DOHH2 (cell line): ENCODE data around the gene KIF5C.
A peak's percentile ranks its signal among the peaks of the same experiment; 100 is the strongest.

ENCODE experiments used
- H3F3A ChIP-seq: fragments of 200-600 bp; sonication (generic), shearing (Covaris generic); 2 replicates; pipeline ENCODE4 v1.6.0; 2016; ENCODE audit warnings: antibody characterized with exemption, mild to moderate bottlenecking; ENCODE audit not compliant: control insufficient read depth, insufficient read depth
- H3K27ac ChIP-seq: fragments of 200-600 bp; sonication (generic); 2 replicates; pipeline ENCODE4 v1.5.1; 2014; ENCODE audit warnings: low read depth, mild to moderate bottlenecking, low read length, moderate library complexity
- H3K27me3 ChIP-seq: fragments of 200-600 bp; sonication (generic); 2 replicates; pipeline ENCODE4 v1.6.1; 2014; ENCODE audit warnings: mild to moderate bottlenecking, low read length, mixed read lengths; ENCODE audit not compliant: control insufficient read depth
- H3K36me3 ChIP-seq: fragments of 200-600 bp; sonication (generic); 2 replicates; pipeline ENCODE4 v1.6.1; 2014; ENCODE audit warnings: mild to moderate bottlenecking, low read length, moderate library complexity, mixed read lengths; ENCODE audit not compliant: control insufficient read depth
- H3K4me1 ChIP-seq: fragments of 200-600 bp; sonication (generic); 2 replicates; pipeline ENCODE4 v1.6.1; 2014; ENCODE audit warnings: mild to moderate bottlenecking, low read length, mixed read lengths; ENCODE audit not compliant: control insufficient read depth
- H3K4me2 ChIP-seq: fragments of 200-600 bp; sonication (generic); 2 replicates; pipeline ENCODE4 v1.6.0; 2014; ENCODE audit warnings: mild to moderate bottlenecking, low read length, moderate library complexity
- H3K4me3 ChIP-seq: fragments of 200-600 bp; sonication (generic); 2 replicates; pipeline ENCODE4 v1.5.1; 2014; ENCODE audit warnings: mild to moderate bottlenecking, low read length, mixed read lengths
- H3K79me2 ChIP-seq: fragments of 200-600 bp; sonication (generic); 2 replicates; pipeline ENCODE4 v1.6.1; 2014; ENCODE audit warnings: mild to moderate bottlenecking, low read length, mixed read lengths; ENCODE audit not compliant: control insufficient read depth
- H3K9me2 ChIP-seq: fragments of 200-600 bp; sonication (generic); replicated peaks from 2 replicates; pipeline ENCODE4 v1.6.1; 2014; ENCODE audit warnings: mild to moderate bottlenecking, low read length, mixed read lengths; ENCODE audit not compliant: control insufficient read depth
- H3K9me3 ChIP-seq: fragments of 200-600 bp; sonication (generic); 2 replicates; pipeline ENCODE4 v1.6.1; 2014; ENCODE audit warnings: antibody characterized with exemption, low read length, mixed read lengths; ENCODE audit not compliant: control insufficient read depth, insufficient read depth
- H4K20me1 ChIP-seq: fragments of 200-600 bp; sonication (generic); 2 replicates; pipeline ENCODE4 v1.6.0; 2014; ENCODE audit warnings: low read depth, mild to moderate bottlenecking, antibody characterized with exemption, low read length, moderate library complexity; ENCODE audit not compliant: control insufficient read depth, insufficient read depth
- CTCF ChIP-seq: fragments of 200-600 bp; sonication (generic); IDR thresholded peaks from one replicate; pipeline ENCODE4 v1.5.1; 2014; ENCODE audit warnings: antibody characterized with exemption, mild to moderate bottlenecking, low read depth, low read length; ENCODE audit not compliant: poor library complexity, severe bottlenecking
- EZH2phosphoT487 ChIP-seq: fragments of 200-600 bp; sonication (generic); IDR thresholded peaks from 2 replicates; pipeline ENCODE4 v1.6.1; 2017; ENCODE audit warnings: borderline replicate concordance, mild to moderate bottlenecking, antibody characterized with exemption, low read length, moderate library complexity, mixed read lengths

KIF5C gene

GRCh38 chr2:148896136-148896535, 21.1 kb downstream of the KIF5C start:
- TF ChIP-seq CTCF: no peak
- TF ChIP-seq EZH2phosphoT487: no peak
- no peaks in the 10 kb centered on the region for H3F3A ChIP-seq
- H3K36me3 ChIP-seq: no peaks in the 10 kb centered on the region
- H3K9me3 ChIP-seq: peaks cover 7% of the 10 kb centered on the region; the same call in 1 of the 2 replicates
- no peak overlapping the region for H3K4me2 ChIP-seq
- H3K9me2 ChIP-seq: no peaks in the 10 kb centered on the region
- no peaks in the 10 kb centered on the region for H3K79me2 ChIP-seq
- no peaks in the 10 kb centered on the region for H3K27me3 ChIP-seq
- no peak overlapping the region for H3K4me3 ChIP-seq
- peaks cover 11% of the 10 kb centered on the region for H3K4me1 ChIP-seq
- no peak overlapping the region for H3K27ac ChIP-seq
- no peaks in the 10 kb centered on the region for H4K20me1 ChIP-seq

- Histone ChIP-seq H3K4me1 (peaks cover 17% of the 10 kb centered on the region), H3K36me3 (no peaks in the 10 kb centered on the region), H3K9me2 (no peaks in the 10 kb centered on the region), H3K9me3 (no peaks in the 10 kb centered on the region), H3K79me2 (no peaks in the 10 kb centered on the region), H3K4me2 (no peak overlapping the region), H3K27me3 (no peaks in the 10 kb centered on the region), H4K20me1 (no peaks in the 10 kb centered on the region), H3K27ac (no peak overlapping the region), H3K4me3 (no peak overlapping the region), H3F3A (no peaks in the 10 kb centered on the region)
- TF ChIP-seq EZH2phosphoT487 (no peak), CTCF (no peak)
These were observed 24.8 kb downstream of the KIF5C start for GRCh38 chr2:148899638-148900318.

DNA sequence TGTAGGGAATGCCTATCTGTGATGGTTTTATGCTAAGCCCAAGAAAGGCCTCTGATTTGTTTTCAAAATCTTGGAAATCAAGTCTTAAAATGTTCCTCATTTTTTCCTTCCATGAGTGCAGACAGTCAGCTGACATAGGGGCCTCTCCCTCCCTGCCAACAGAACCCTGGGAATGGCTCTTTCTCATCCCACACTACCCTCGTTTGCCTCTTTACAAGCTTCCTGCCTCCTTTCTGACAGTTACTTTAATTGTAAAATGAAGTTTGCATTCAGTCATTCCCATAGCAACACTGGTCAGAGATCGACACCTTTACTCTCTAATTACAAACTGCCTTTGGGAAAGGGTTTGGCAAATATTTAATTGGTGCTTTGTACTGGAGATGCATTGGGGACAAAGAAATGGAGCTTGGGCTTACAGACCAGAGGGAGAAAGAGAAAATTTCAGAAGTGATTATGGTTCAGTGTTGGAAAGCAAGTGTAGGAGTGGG, 25.4 kb downstream of the KIF5C start:
- H4K20me1 ChIP-seq: no peaks in the 10 kb centered on the region
- no peaks in the 10 kb centered on the region for H3K9me3 ChIP-seq
- H3K27ac ChIP-seq: no peak overlapping the region
- H3K79me2 ChIP-seq: no peaks in the 10 kb centered on the region
- no peaks in the 10 kb centered on the region for H3F3A ChIP-seq
- H3K9me2 ChIP-seq: no peaks in the 10 kb centered on the region
- H3K4me3 ChIP-seq: 0 out of 2 replicates have a peak overlapping the region, but pooled peaks have one; percentile 20
- peak overlapping the region; percentile 43; the same call in 1 of the 2 replicates for H3K4me2 ChIP-seq
- peaks cover 17% of the 10 kb centered on the region for H3K4me1 ChIP-seq
- no peak for TF ChIP-seq EZH2phosphoT487
- no peak for TF ChIP-seq CTCF
- H3K27me3 ChIP-seq: no peaks in the 10 kb centered on the region
- no peaks in the 10 kb centered on the region for H3K36me3 ChIP-seq
